ENCODE results near the gene PRRX2.

PRRX2 gene

GRCh38 chr9:129712634-129713401, 47.4 kb downstream of the PRRX2 start:
- DNase-seq: peak; percentile 17

- DNase-seq: no peak
Measured at GRCh38 chr9:129713402-129713679, 47.9 kb downstream of the PRRX2 start.

GRCh38 chr9:129714511-129715061, 49.1 kb downstream of the PRRX2 start:
- no peak for DNase-seq

GRCh38 chr9:129716091-129716490, 50.6 kb downstream of the PRRX2 start:
- DNase-seq: no peak

GRCh38 chr9:129717991-129718390, 52.5 kb downstream of the PRRX2 start:
- DNase-seq: no peak

GRCh38 chr9:129718647-129719046, 53.2 kb downstream of the PRRX2 start:
- DNase-seq: no peak

- DNase-seq: no peak
Measured at GRCh38 chr9:129719135-129719534, 53.7 kb downstream of the PRRX2 start.

GRCh38 chr9:129720181-129720864, 54.9 kb downstream of the PRRX2 start:
- DNase-seq: no peak

- no peak for DNase-seq
Measured at GRCh38 chr9:129720865-129721545, 55.6 kb downstream of the PRRX2 start.

- no peak for DNase-seq
Measured at GRCh38 chr9:129722913-129723312, 57.5 kb downstream of the PRRX2 start.

GRCh38 chr9:129724456-129725190, 59.2 kb downstream of the PRRX2 start:
- no peak for DNase-seq

- no peak for DNase-seq
Measured at GRCh38 chr9:129725795-129726251, 60.4 kb downstream of the PRRX2 start.

GRCh38 chr9:129726322-129727160, 61.1 kb downstream of the PRRX2 start:
- peak; percentile 25 for DNase-seq

- DNase-seq: no peak
Measured at GRCh38 chr9:129728744-129729143, 63.3 kb downstream of the PRRX2 start.

- DNase-seq: no peak
Measured at GRCh38 chr9:129731477-129732085, 66.1 kb downstream of the PRRX2 start.

GRCh38 chr9:129732100-129732499, 66.7 kb downstream of the PRRX2 start:
- no peak for DNase-seq

GRCh38 chr9:129732946-129733631, 67.6 kb downstream of the PRRX2 start:
- no peak for DNase-seq

- DNase-seq: no peak
Measured at GRCh38 chr9:129733632-129733953, 68.1 kb downstream of the PRRX2 start.

GRCh38 chr9:129735546-129735945, 70.1 kb downstream of the PRRX2 start:
- no peak for DNase-seq

- no peak for DNase-seq
Measured at GRCh38 chr9:129736334-129736733, 70.9 kb downstream of the PRRX2 start.

Data from GOT3 (cell line).